Liver (tissue), 9 donors: ENCODE results near the gene PGBD2. TPM values are rescaled to one million over a fixed set of nuclear protein-coding genes. Genes with fewer than 3 reads are reported as not detected.

ENCODE experiments used
- DNase-seq: peaks from one replicate; pipeline ENCODE4 v3.0.0-alpha.2; 2017; ENCODE audit warnings: low spot score
- H3K27ac ChIP-seq, 2 donors: one replicate each; pipeline ENCODE4 v1.7.0; 2013; ENCODE audit warnings: inconsistent platforms in 2 of 2, low read length in 2 of 2, control low read depth in 1 of 2, low read depth in 1 of 2, mild to moderate bottlenecking in 1 of 2
- H3K27me3 ChIP-seq, 4 donors: one replicate each; pipeline versions ENCODE4 v1.6.1 to v1.7.0; 2013; ENCODE audit warnings: low read length in 3 of 4, inconsistent platforms in 1 of 4, mild to moderate bottlenecking in 1 of 4, moderate library complexity in 1 of 4; ENCODE audit not compliant: control insufficient read depth in 4 of 4, insufficient read depth in 4 of 4
- H3K36me3 ChIP-seq, 4 donors: one replicate each; pipeline versions ENCODE4 v1.6.1 to v1.7.0; 2013; ENCODE audit warnings: low read length in 3 of 4, mild to moderate bottlenecking in 3 of 4, low read depth in 1 of 4, moderate library complexity in 1 of 4; ENCODE audit not compliant: control insufficient read depth in 4 of 4, insufficient read depth in 3 of 4
- H3K4me1 ChIP-seq, 4 donors: one replicate each; pipeline versions ENCODE4 v1.6.1 to v1.7.0; 2013; ENCODE audit warnings: low read length in 3 of 4, mild to moderate bottlenecking in 3 of 4, moderate library complexity in 1 of 4; ENCODE audit not compliant: control insufficient read depth in 4 of 4, insufficient read depth in 4 of 4
- H3K4me3 ChIP-seq, 3 donors: one replicate each; pipeline versions ENCODE4 v1.6.1 to v1.7.0; 2013; ENCODE audit warnings: low read length in 3 of 3, control low read depth in 1 of 3, low read depth in 1 of 3, mild to moderate bottlenecking in 1 of 3
- H3K9ac ChIP-seq, 2 donors: one replicate each; pipeline ENCODE4 v1.7.0; 2013; ENCODE audit warnings: low read length in 2 of 2, mild to moderate bottlenecking in 2 of 2, moderate library complexity in 2 of 2, control low read depth in 1 of 2, low read depth in 1 of 2
- H3K9me3 ChIP-seq, 4 donors: one replicate each; pipeline versions ENCODE4 v1.6.1 to v1.7.0; 2013; ENCODE audit warnings: low read length in 3 of 4; ENCODE audit not compliant: control insufficient read depth in 4 of 4
- ATF3 ChIP-seq: IDR thresholded peaks from 2 replicates; pipeline ENCODE4 v1.6.1; 2016; ENCODE audit warnings: antibody characterized with exemption
- CTCF ChIP-seq: fragments of 150-350 bp; IDR thresholded peaks from 2 replicates; pipeline ENCODE4 v1.5.1; 2017; ENCODE audit warnings: improper control_type of control experiment, low read depth, low read length; ENCODE audit not compliant: missing input control
- EGR1 ChIP-seq, 2 donors: IDR thresholded peaks; 2 replicates each; pipeline ENCODE4 v1.6.1; 2016 to 2018; ENCODE audit warnings: antibody characterized with exemption in 2 of 2, low read depth in 2 of 2
- FOXA1 ChIP-seq: IDR thresholded peaks from 2 replicates; pipeline ENCODE4 v1.6.1; 2016; ENCODE audit warnings: antibody characterized with exemption
- FOXA2 ChIP-seq: IDR thresholded peaks from 2 replicates; pipeline ENCODE4 v1.6.1; 2016; ENCODE audit warnings: antibody characterized with exemption
- GABPA ChIP-seq, 2 donors: IDR thresholded peaks in 1 of 2; conservative IDR thresholded peaks in 1 of 2; 2 replicates each; pipeline ENCODE4 v1.6.1; 2016; ENCODE audit warnings: antibody characterized with exemption in 2 of 2, mild to moderate bottlenecking in 1 of 2, moderate library complexity in 1 of 2
- HNF4A ChIP-seq, 2 donors: conservative IDR thresholded peaks; 2 replicates each; pipeline ENCODE4 v1.6.1; 2016; ENCODE audit warnings: antibody characterized with exemption in 2 of 2, mild to moderate bottlenecking in 2 of 2
- JUND ChIP-seq, 2 donors: IDR thresholded peaks; 2 replicates each; pipeline ENCODE4 v1.6.1; 2016; ENCODE audit warnings: antibody characterized with exemption in 2 of 2
- MAX ChIP-seq: IDR thresholded peaks from 2 replicates; pipeline ENCODE4 v1.6.1; 2016; ENCODE audit warnings: antibody characterized with exemption
- NR2F2 ChIP-seq: IDR thresholded peaks from 2 replicates; pipeline ENCODE4 v1.6.1; 2016; ENCODE audit warnings: antibody characterized with exemption
- RAD21 ChIP-seq, 2 donors: IDR thresholded peaks; 2 replicates each; pipeline ENCODE4 v1.6.1; 2016; ENCODE audit warnings: antibody characterized with exemption in 2 of 2, mild to moderate bottlenecking in 2 of 2
- REST ChIP-seq: IDR thresholded peaks from 2 replicates; pipeline ENCODE4 v1.6.1; 2016; ENCODE audit warnings: antibody characterized with exemption, mild to moderate bottlenecking
- RXRA ChIP-seq, 2 donors: IDR thresholded peaks; 2 replicates each; pipeline ENCODE4 v1.6.1; 2017 to 2018; ENCODE audit warnings: antibody characterized with exemption in 2 of 2, mild to moderate bottlenecking in 1 of 2
- SP1 ChIP-seq: IDR thresholded peaks from 2 replicates; pipeline ENCODE4 v1.6.1; 2018; ENCODE audit warnings: antibody characterized with exemption, mild to moderate bottlenecking
- TAF1 ChIP-seq: conservative IDR thresholded peaks from 2 replicates; pipeline ENCODE4 v1.6.1; 2016; ENCODE audit warnings: antibody characterized with exemption, mild to moderate bottlenecking
- YY1 ChIP-seq: IDR thresholded peaks from 2 replicates; pipeline ENCODE4 v1.6.1; 2016; ENCODE audit warnings: antibody characterized with exemption, mild to moderate bottlenecking
- ZBTB33 ChIP-seq: IDR thresholded peaks from 2 replicates; pipeline ENCODE4 v1.6.1; 2016; ENCODE audit warnings: antibody characterized with exemption
- WGBS: extraction: QIAGEN DNeasy Blood & Tissue Kit; methylation state at CpG from one replicate; pipeline ENCODE4 v1.1.7; 2013; 5-methylcytosine and 5-hydroxymethylcytosine counted together
- polyA plus RNA-seq, 2 donors: library from polyadenylated mRNA; stranded (reverse) in 1 of 2; unstranded in 1 of 2; fragments of 200-250 nt in 1 of 2; fragments of >200 nt in 1 of 2; fragmentation: Nextera tagmentation in 1 of 2; extraction: Ambion mirVana in 1 of 2; gene quantifications; one replicate each; pipeline versions ENCODE4 v1.2.1 to v1.2.3, GENCODE V29; 2013 to 2015
- total RNA-seq, 2 donors: library from RNA; depleted of rRNA; stranded (reverse); fragments of >200 nt; gene quantifications; one replicate each; pipeline ENCODE4 v1.2.3, GENCODE V29; 2014
- donor health status: healthy.
- donor health status: healthy.
- donor health status: healthy.
- donor health status: healthy.
- donor health status: healthy.

Gene PGBD2
- total and polyA plus RNA-seq, 4 donors = 2.6 to 11.1 (median 4.7) TPM

GRCh38 chr1:248900637-248901036 is 5.4 kb upstream of the PGBD2 start:
- Histone ChIP-seq H3K9me3 (no peaks in the 10 kb centered on the region), H3K4me3 (no peak overlapping the region), H3K27me3 (peaks cover 0 to 6% (median 0%) of the 10 kb centered on the region in 4 donors), H3K4me1 (peaks cover 0 to 3% (median 1%) of the 10 kb centered on the region in 4 donors), H3K9ac (no peak overlapping the region), H3K27ac (no peak overlapping the region), H3K36me3 (no peaks in the 10 kb centered on the region)
- TF ChIP-seq TAF1 (no peak), REST (no peak), FOXA2 (no peak), MAX (no peak), JUND (IDR thresholded peaks at IDR 0.05) (no peak), RAD21 (IDR thresholded peaks at IDR 0.05) (no peak), GABPA (IDR thresholded peaks at IDR 0.05 in 1 of 2, conservative IDR thresholded peaks at IDR 0.05 in 1 of 2) (no peak), YY1 (no peak), EGR1 (IDR thresholded peaks at IDR 0.05; ENCODE audit: low read depth in 2 of 2) (no peak), HNF4A (conservative IDR thresholded peaks at IDR 0.05) (no peak), FOXA1 (no peak), SP1 (no peak), NR2F2 (no peak), CTCF (no peak), ZBTB33 (no peak), RXRA (IDR thresholded peaks at IDR 0.05) (no peak), ATF3 (no peak)
- 93% methylated on average over 1 of the region's 1 CpG for WGBS
- no peak for DNase-seq

- Histone ChIP-seq H3K36me3 (no peaks in the 10 kb centered on the region), H3K27ac (no peak overlapping the region), H3K9me3 (no peaks in the 10 kb centered on the region), H3K4me3 (no peak overlapping the region), H3K4me1 (peaks cover 0 to 4% (median 2%) of the 10 kb centered on the region in 4 donors), H3K27me3 (peaks cover 0 to 6% (median 0%) of the 10 kb centered on the region in 4 donors), H3K9ac (no peak overlapping the region)
- WGBS = 79% methylated on average over 2 of the region's 2 CpGs
- no peak for DNase-seq
- TF ChIP-seq SP1 = no peak
- TF ChIP-seq GABPA (IDR thresholded peaks at IDR 0.05 in 1 of 2, conservative IDR thresholded peaks at IDR 0.05 in 1 of 2) = no peak
- TF ChIP-seq ZBTB33 = no peak
- no peak for TF ChIP-seq REST
- TF ChIP-seq NR2F2 = no peak
- no peak for TF ChIP-seq HNF4A (conservative IDR thresholded peaks at IDR 0.05)
- no peak for TF ChIP-seq EGR1 (IDR thresholded peaks at IDR 0.05; ENCODE audit: low read depth in 2 of 2)
- no peak for TF ChIP-seq FOXA2
- TF ChIP-seq RAD21 (IDR thresholded peaks at IDR 0.05) = no peak
- TF ChIP-seq FOXA1 = no peak
- no peak for TF ChIP-seq JUND (IDR thresholded peaks at IDR 0.05)
- TF ChIP-seq ATF3 = no peak
Observed at GRCh38 chr1:248901578-248901977, 4.5 kb upstream of the PGBD2 start.
